PFSK-1 (cell line): Measurements from ENCODE around the gene USP35.

Experiments used
- FOXP2 ChIP-seq: optimal IDR thresholded peaks from 2 replicates; pipeline ENCODE3; 2011; ENCODE audit warnings: borderline replicate concordance, control low read depth, inconsistent platforms; ENCODE audit not compliant: insufficient read depth; ENCODE audit errors: extremely low read length, extremely low read depth
- POLR2AphosphoS5 ChIP-seq: IDR thresholded peaks from 2 replicates; pipeline ENCODE4 v1.6.1; 2012; ENCODE audit warnings: low read depth, mild to moderate bottlenecking, control low read depth, low read length, moderate library complexity
- REST ChIP-seq, 2 experiments: IDR thresholded peaks; 2 replicates each; pipeline versions ENCODE4 v1.6.1 to v1.8.0; 2011 to 2012; ENCODE audit warnings: low read depth in 2 of 2, low read length in 2 of 2, control low read depth in 1 of 2, inconsistent platforms in 1 of 2, mild to moderate bottlenecking in 1 of 2, moderate library complexity in 1 of 2; ENCODE audit not compliant: insufficient read depth in 1 of 2
- SIN3A ChIP-seq: IDR thresholded peaks from 2 replicates; pipeline ENCODE4 v1.6.1; 2012; ENCODE audit warnings: mild to moderate bottlenecking, low read length, moderate library complexity, borderline replicate concordance; ENCODE audit not compliant: insufficient read depth
- TAF1 ChIP-seq: IDR thresholded peaks from 2 replicates; pipeline ENCODE4 v1.6.1; 2012; ENCODE audit warnings: low read length, control low read depth, borderline replicate concordance; ENCODE audit not compliant: insufficient read depth

GRCh38 chr11:78259777-78260487 lies 71.2 kb downstream of the USP35 start:
- TF ChIP-seq SIN3A (no peak), POLR2AphosphoS5 (no peak), TAF1 (no peak), REST (IDR thresholded peaks at IDR 0.05; ENCODE audit: insufficient read depth in 1 of 2, low read depth in 2 of 2, low read length in 2 of 2) (no peak), FOXP2 (no peak)
